ENCODE data around the gene C1GALT1.
A peak's percentile ranks its signal among the peaks of the same experiment; 100 is the strongest.

The C1GALT1 gene

DNA sequence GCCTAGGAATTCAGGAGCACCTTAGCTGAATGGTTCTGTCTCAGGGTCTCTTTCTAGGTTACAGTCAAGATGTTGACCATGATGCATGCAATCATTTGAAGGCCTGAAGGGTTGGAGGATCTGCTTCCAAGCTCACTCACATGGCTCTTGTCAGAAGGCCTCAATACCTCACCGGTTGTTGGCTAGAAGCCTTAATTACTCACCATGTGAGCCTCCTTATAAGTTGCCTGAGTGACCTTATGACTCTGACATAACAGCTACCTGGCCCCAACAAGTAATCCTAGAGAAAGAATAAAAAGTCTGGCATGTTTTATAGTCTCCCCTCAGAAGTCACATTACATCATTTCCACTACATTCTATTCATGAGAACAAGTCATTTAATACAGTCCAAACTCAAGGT, 3.4 kb upstream of the C1GALT1 start (continued):
- TF ChIP-seq SP7 (tag by site-specific recombination; IDR thresholded peaks at IDR 0.05) (0 out of 2 replicates have a peak, but pooled peaks have one; percentile 28), ZNF785 (tag by site-specific recombination; IDR thresholded peaks at IDR 0.05) (no peak), ZNF549 (tag by site-specific recombination; IDR thresholded peaks at IDR 0.05) (no peak), OSR2 (tag by site-specific recombination; IDR thresholded peaks at IDR 0.05) (peak; percentile 37; the same call in 1 of the 2 replicates)
- TF ChIP-seq, protein P1, sequence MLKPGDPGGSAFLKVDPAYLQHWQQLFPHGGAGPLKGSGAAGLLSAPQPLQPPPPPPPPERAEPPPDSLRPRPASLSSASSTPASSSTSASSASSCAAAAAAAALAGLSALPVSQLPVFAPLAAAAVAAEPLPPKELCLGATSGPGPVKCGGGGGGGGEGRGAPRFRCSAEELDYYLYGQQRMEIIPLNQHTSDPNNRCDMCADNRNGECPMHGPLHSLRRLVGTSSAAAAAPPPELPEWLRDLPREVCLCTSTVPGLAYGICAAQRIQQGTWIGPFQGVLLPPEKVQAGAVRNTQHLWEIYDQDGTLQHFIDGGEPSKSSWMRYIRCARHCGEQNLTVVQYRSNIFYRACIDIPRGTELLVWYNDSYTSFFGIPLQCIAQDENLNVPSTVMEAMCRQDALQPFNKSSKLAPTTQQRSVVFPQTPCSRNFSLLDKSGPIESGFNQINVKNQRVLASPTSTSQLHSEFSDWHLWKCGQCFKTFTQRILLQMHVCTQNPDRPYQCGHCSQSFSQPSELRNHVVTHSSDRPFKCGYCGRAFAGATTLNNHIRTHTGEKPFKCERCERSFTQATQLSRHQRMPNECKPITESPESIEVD (tag by site-specific recombination; IDR thresholded peaks at IDR 0.05) = peak; percentile 47; the same call in 1 of the 2 replicates

DNA sequence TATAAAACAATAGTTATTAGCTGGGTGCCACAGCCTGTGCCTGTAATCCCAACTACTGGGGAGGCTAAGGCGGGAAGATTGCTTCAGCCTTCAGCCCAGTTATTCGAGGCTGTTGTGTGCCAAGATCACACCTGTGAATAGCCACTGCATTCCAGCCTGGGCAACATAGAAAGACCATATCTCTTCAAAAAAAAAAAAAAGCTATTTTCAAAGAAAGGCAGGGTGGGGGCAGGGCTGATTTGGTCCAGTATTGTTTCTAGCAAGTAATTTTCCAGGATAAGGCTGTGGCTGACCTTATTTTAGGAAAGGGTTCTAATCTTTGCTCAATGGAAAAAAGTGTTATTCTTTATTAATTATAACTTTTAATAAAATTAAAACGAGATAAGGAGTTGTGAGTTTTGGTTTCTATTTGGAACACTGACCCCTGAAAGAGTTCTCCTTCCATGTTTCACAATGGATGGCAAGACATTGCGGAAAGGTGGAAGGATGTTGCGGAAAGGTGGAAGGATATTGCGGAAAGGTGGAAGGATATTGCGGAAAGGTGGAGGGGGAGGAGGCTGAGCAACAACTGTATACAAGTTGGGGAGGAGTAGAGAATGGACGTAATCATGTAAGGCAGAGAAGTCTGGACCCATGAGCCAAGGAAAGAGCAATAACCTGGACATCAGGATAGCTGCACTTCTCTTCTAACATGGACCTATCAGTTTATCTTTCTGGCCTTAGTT, 1.5 kb upstream of the C1GALT1 start:
- no peaks in the 10 kb centered on the region for H3K36me3 ChIP-seq (ENCODE audit: control insufficient read depth in 2 of 2, insufficient read depth in 1 of 2, low read length in 2 of 2)
- H3K4me3 ChIP-seq (ENCODE audit: low read depth, low read length) = no peak overlapping the region
- H3K4me1 ChIP-seq (ENCODE audit: control insufficient read depth, insufficient read depth, low read length) = peaks cover 6% of the 10 kb centered on the region; the same call in 1 of the 2 replicates
- no peak for TF ChIP-seq ZNF155 (tag by site-specific recombination; IDR thresholded peaks at IDR 0.05)
- no peak for TF ChIP-seq ZNF391 (tag by site-specific recombination; IDR thresholded peaks at IDR 0.05; ENCODE audit: borderline replicate concordance, low read depth)
- no peak for TF ChIP-seq ZSCAN5A (tag by site-specific recombination; IDR thresholded peaks at IDR 0.05)
- TF ChIP-seq ZNF677 (tag by site-specific recombination; IDR thresholded peaks at IDR 0.05) = no peak
- no peak for TF ChIP-seq HOXD13 (CRISPR knock-in tag; IDR thresholded peaks at IDR 0.05; ENCODE audit: borderline replicate concordance)
- TF ChIP-seq ZNF571 (tag by site-specific recombination; IDR thresholded peaks at IDR 0.05) = no peak
- no peak for TF ChIP-seq RBAK (tag by site-specific recombination; IDR thresholded peaks at IDR 0.05)
- TF ChIP-seq MYNN (tag by site-specific recombination; IDR thresholded peaks at IDR 0.05; ENCODE audit: borderline replicate concordance) = no peak
- no peak for TF ChIP-seq ZNF223 (tag by site-specific recombination; IDR thresholded peaks at IDR 0.05)
- ChIA-PET POLR2A (interaction anchor here (1.4 kb wide), 1 partner anchor 81 kb away, joined by 4 read pairs; no protein-coding TSS in a partner anchor), CTCF (interaction anchor here (0.7 to 1.0 kb wide), 3 partner anchors 13 to 230 kb away, joined by 3 to 5 read pairs (median 3); no protein-coding TSS in a partner anchor)
- H3K9me3 ChIP-seq (ENCODE audit: control insufficient read depth, insufficient read depth, low read depth, low read length) = no peaks in the 10 kb centered on the region
- no peak overlapping the region for H3K27ac ChIP-seq (ENCODE audit: extremely low read depth, low read depth, low read length)

DNA sequence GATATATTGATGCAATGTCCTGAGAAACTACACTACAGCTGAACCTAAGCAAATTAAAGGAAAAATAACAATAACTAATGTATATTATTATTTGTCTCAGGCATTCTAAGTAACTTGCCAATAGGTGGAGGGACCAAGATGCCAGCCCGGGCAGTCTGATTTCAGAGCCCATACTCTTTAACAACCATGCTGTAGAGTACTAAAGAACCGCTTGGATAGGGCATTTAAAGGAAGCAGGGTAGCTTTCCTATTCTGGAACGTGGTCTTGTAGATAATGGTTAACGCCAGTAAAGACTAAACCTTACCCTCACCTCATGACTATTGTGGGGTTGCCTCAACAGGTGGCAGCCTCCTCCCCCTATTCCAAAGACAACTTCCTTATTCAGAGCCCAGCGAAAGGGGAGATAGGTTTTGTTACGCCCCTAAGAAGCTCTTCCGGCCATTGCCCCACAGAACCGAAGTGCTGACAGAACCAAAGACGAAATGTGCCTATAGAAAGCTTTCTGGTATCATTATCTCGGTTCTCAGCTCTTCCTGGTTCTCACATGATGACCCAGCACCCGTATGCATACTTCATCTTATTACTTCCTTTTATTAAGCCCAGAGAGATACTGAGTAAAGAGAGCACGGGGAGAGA, 707 bp upstream of the C1GALT1 start:
- ChIA-PET POLR2A (interaction anchor here (0.8 to 1.5 kb wide), 4 partner anchors 9 to 82 kb away, joined by 3 to 4 read pairs (median 3); no protein-coding TSS in a partner anchor), CTCF (interaction anchor here (0.6 to 1.1 kb wide), 6 partner anchors 8 to 1115 kb away, joined by 3 to 6 read pairs (median 3); no protein-coding TSS in a partner anchor)
- Histone ChIP-seq H3K4me1 (ENCODE audit: control insufficient read depth, insufficient read depth, low read length) (peaks cover 6% of the 10 kb centered on the region; the same call in 1 of the 2 replicates), H3K36me3 (ENCODE audit: control insufficient read depth in 2 of 2, insufficient read depth in 1 of 2, low read length in 2 of 2) (no peaks in the 10 kb centered on the region), H3K27ac (ENCODE audit: extremely low read depth, low read depth, low read length) (peak overlapping the region; percentile 50), H3K4me3 (ENCODE audit: low read depth, low read length) (peak overlapping the region; percentile 59), H3K9me3 (ENCODE audit: control insufficient read depth, insufficient read depth, low read depth, low read length) (no peaks in the 10 kb centered on the region)
- TF ChIP-seq ZNF114 (tag by site-specific recombination; IDR thresholded peaks at IDR 0.05) = no peak
- 0 out of 2 replicates have a peak, but pooled peaks have one; percentile 32 for TF ChIP-seq ZNF10 (tag by site-specific recombination; IDR thresholded peaks at IDR 0.05)
- TF ChIP-seq HOXD13 (CRISPR knock-in tag; IDR thresholded peaks at IDR 0.05; ENCODE audit: borderline replicate concordance) = no peak
- peak; percentile 94 for TF ChIP-seq SCRT2 (tag by site-specific recombination; IDR thresholded peaks at IDR 0.05)
- TF ChIP-seq ZNF366 (tag by site-specific recombination; conservative IDR thresholded peaks at IDR 0.05) = peak; percentile 19; the same call in 1 of the 2 replicates
- TF ChIP-seq ZNF239 (tag by site-specific recombination; IDR thresholded peaks at IDR 0.05) = no peak
- peak; percentile 69; the same call in 1 of the 2 replicates for TF ChIP-seq ZBTB20 (tag by site-specific recombination; IDR thresholded peaks at IDR 0.05)
- no peak for TF ChIP-seq ZNF843 (tag by site-specific recombination; IDR thresholded peaks at IDR 0.05)
- TF ChIP-seq ZBTB17 (tag by site-specific recombination; IDR thresholded peaks at IDR 0.05) = peak; percentile 74; the same call in 1 of the 2 replicates
- TF ChIP-seq ZNF2 (tag by site-specific recombination; IDR thresholded peaks at IDR 0.05) = peak; percentile 17; the same call in 1 of the 2 replicates
- no peak for TF ChIP-seq ZNF362 (tag by site-specific recombination; IDR thresholded peaks at IDR 0.05)
- peak; percentile 65; the same call in 1 of the 2 replicates for TF ChIP-seq SCRT1 (tag by site-specific recombination; IDR thresholded peaks at IDR 0.05; ENCODE audit: borderline replicate concordance)
- 0 out of 2 replicates have a peak, but pooled peaks have one; percentile 2 for TF ChIP-seq GLIS2 (tag by site-specific recombination; IDR thresholded peaks at IDR 0.05)
- peak; percentile 86 for TF ChIP-seq ZNF341 (tag by site-specific recombination; IDR thresholded peaks at IDR 0.05; ENCODE audit: low read depth)
- no peak for TF ChIP-seq ZNF132 (tag by site-specific recombination; IDR thresholded peaks at IDR 0.05; ENCODE audit: borderline replicate concordance)

Measured in HEK293 (cell line).